GM13977 (cell line): ENCODE data around the gene MED9.

Experiments used
- DNase-seq: peaks from one replicate; pipeline ENCODE4 v3.0.0; 2012; ENCODE audit warnings: low spot score
- CTCF ChIP-seq: IDR thresholded peaks from 2 replicates; pipeline ENCODE4 v1.5.1; 2012; ENCODE audit warnings: mild to moderate bottlenecking, control low read depth; ENCODE audit not compliant: insufficient read depth; ENCODE audit errors: extremely low read depth, missing control alignments
- in situ Hi-C: fragments of 300-500 bp; cut with MboI; formaldehyde crosslinking; loops from one replicate; pipeline ENCODE4 v1.12.0; 2022; ENCODE audit warnings: low sequenced_read_pairs, low pct_unique_long_range_greater_than_20kb, mixed read lengths, inconsistent platforms; ENCODE audit not compliant: unreplicated experiment

MED9 gene

GRCh38 chr17:17527534-17527933 lies 50.7 kb downstream of the MED9 start:
- DNase-seq = no peak
- TF ChIP-seq CTCF = no peak
- in situ Hi-C loops = no loop called here

GRCh38 chr17:17527956-17528500 lies 51.2 kb downstream of the MED9 start:
- in situ Hi-C loops = no loop called here
- no peak for DNase-seq
- no peak for TF ChIP-seq CTCF

DNA sequence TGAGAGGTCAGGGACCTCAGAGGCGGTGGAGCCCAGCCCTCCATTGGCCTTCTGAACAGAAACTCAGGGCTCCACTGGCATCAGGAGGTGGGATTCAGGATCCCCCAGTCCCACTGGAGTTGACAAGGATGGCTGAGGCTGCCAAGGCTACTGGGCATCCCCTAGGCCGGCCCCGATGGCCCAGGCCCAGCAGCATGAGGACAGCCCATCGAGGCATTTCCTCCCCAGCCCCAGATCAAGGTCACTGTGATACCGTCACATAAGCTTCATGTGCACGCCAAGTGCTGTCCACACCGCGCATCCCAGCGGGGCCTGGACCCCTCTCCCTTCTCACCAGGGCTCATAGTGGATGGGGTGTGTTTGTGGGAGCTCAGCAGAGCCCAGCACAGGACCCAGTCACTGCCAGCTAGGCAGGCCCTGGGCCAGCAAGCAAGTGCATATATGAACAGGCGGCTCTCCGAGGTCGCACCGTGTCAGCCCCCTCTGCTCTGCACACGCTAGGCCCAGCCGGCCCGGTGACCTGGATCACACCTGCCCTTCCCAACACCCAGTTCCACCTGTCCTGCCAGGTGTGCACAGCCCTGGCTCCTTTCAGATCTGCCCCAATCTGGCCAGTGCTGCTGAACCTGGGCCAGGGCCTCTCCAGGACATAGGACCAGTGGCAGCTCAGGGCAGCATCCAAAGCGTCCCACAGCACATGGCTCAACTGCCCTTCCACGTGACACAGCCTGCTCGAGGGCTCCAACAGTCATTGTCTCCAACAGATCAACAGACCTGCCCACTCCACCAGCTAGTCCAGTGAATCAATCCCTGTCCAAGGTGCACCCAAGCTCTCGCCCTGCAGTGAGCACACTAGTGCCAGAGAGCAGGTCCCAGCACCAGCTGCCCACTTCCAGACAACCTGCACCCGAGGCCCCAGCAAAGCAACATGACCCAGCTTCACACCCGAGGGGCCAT lies 52.2 kb downstream of the MED9 start:
- in situ Hi-C loops = no loop called here
- no peak for TF ChIP-seq CTCF
- no peak for DNase-seq

- no peak for TF ChIP-seq CTCF
- no peak for DNase-seq
- in situ Hi-C loops = no loop called here
Measured at GRCh38 chr17:17531156-17531555, 54.4 kb downstream of the MED9 start.

GRCh38 chr17:17532991-17533390 lies 56.2 kb downstream of the MED9 start:
- no peak for TF ChIP-seq CTCF
- no peak for DNase-seq
- in situ Hi-C loops = no loop called here

GRCh38 chr17:17533901-17534441 lies 57.2 kb downstream of the MED9 start:
- DNase-seq = no peak
- TF ChIP-seq CTCF = no peak
- in situ Hi-C loops = no loop called here
